H1 (cell line): ENCODE measurements around the gene ZNF385C. TPM values are rescaled to one million over a fixed set of nuclear protein-coding genes. Genes with fewer than 3 reads are reported as not detected.

Experiments used
- BACH1 ChIP-seq: IDR thresholded peaks from 2 replicates; pipeline ENCODE4 v1.6.1; 2012; ENCODE audit warnings: low read length, improper control_type of control experiment
- CEBPB ChIP-seq: IDR thresholded peaks from 2 replicates; pipeline ENCODE4 v1.6.1; 2012; ENCODE audit warnings: low read depth, low read length
- HDAC6 ChIP-seq: IDR thresholded peaks from one replicate; pipeline ENCODE4 v1.7.1; 2012; ENCODE audit warnings: low read depth, mild to moderate bottlenecking, inconsistent platforms, low read length, moderate library complexity
- NANOG ChIP-seq: IDR thresholded peaks from 2 replicates; pipeline ENCODE4 v1.6.1; 2011; ENCODE audit warnings: low read length, low read depth, mild to moderate bottlenecking, inconsistent platforms; ENCODE audit not compliant: insufficient read depth, poor library complexity, severe bottlenecking
- POU5F1 ChIP-seq: IDR thresholded peaks from 2 replicates; pipeline ENCODE4 v1.6.1; 2011; ENCODE audit warnings: low read depth, mild to moderate bottlenecking, low read length, moderate library complexity
- RBBP5 ChIP-seq: IDR thresholded peaks from 2 replicates; pipeline ENCODE4 v1.7.1; 2012; ENCODE audit warnings: low read depth, mild to moderate bottlenecking, inconsistent platforms, low read length, moderate library complexity, borderline replicate concordance
- polyA plus RNA-seq, 7 experiments: library from polyadenylated mRNA; depleted of rRNA in 3 of 7; stranded (reverse) in 5 of 7; unstranded in 2 of 7; fragments of >200 nt in 5 of 7; fragments of 200-250 nt in 2 of 7; gene quantifications; 1 replicate in 5 of 7; 2 replicates in 1 of 7; 4 replicates in 1 of 7; pipeline versions ENCODE4 v1.2.1 to v1.2.3, GENCODE V29; 2011 to 2013; ENCODE audit warnings: missing spikeins in 2 of 7, mixed read lengths in 2 of 7
- total RNA-seq: library from RNA; stranded (reverse); fragmentation: NEBNext Ultra II Directional; extraction: Animal tissue kit (Norgen Biotek cat#: 25700); gene quantifications from 2 replicates; pipeline ENCODE4 v1.2.1, GENCODE V29; 2021

ZNF385C gene
- total and polyA plus RNA-seq, 2 of the 8 experiments (the other 6 are each of a cell fraction or from before 2014, with no cell fraction given): 3.9 to 6.1 TPM

GRCh38 chr17:42053731-42054500 is 44.4 kb downstream of the ZNF385C start (continued):
- TF ChIP-seq NANOG (no peak), CEBPB (no peak), RBBP5 (no peak), POU5F1 (no peak), HDAC6 (no peak), BACH1 (no peak)
- TF ChIP-seq, all 59 proteins: peak for 0
